ENCODE results near the gene EFR3B. TPM values are rescaled to one million over a fixed set of nuclear protein-coding genes. Genes with fewer than 3 reads are reported as not detected.
"Not testable (repeated sequence)": the region's sequence is repeated elsewhere in the genome, so short reads cannot be mapped to it uniquely, and the experiment has no call there.

EFR3B gene
- total RNA-seq, 1 donor from 2014 or later: 11.3 TPM

GRCh38 chr2:25000503-25001324 is 41.2 kb upstream of the EFR3B start:
- no peaks in the 10 kb centered on the region for H3K4me1 Mint-ChIP-seq (ENCODE audit: unreplicated experiment)
- H3K4me3 Mint-ChIP-seq (ENCODE audit: unreplicated experiment): no peak overlapping the region
- no peak for DNase-seq (ENCODE audit: low spot score)
- no peaks in the 10 kb centered on the region for H3K36me3 Mint-ChIP-seq (ENCODE audit: low read depth, unreplicated experiment)
- H3K9me3 Mint-ChIP-seq (ENCODE audit: unreplicated experiment): no peaks in the 10 kb centered on the region
- TF ChIP-seq CTCF (IDR thresholded peaks at IDR 0.05; ENCODE audit: unreplicated experiment): no peak
- no peak overlapping the region for H3K27ac Mint-ChIP-seq (ENCODE audit: unreplicated experiment)
- H3K27me3 Mint-ChIP-seq (ENCODE audit: unreplicated experiment): peaks cover 3% of the 10 kb centered on the region

GRCh38 chr2:25001325-25001637 is 40.6 kb upstream of the EFR3B start:
- peaks cover 3% of the 10 kb centered on the region for H3K27me3 Mint-ChIP-seq (ENCODE audit: unreplicated experiment)
- no peaks in the 10 kb centered on the region for H3K36me3 Mint-ChIP-seq (ENCODE audit: low read depth, unreplicated experiment)

GRCh38 chr2:25002066-25002465 is 39.8 kb upstream of the EFR3B start:
- Mint-ChIP-seq H3K27ac (ENCODE audit: unreplicated experiment) (no peak overlapping the region), H3K4me1 (ENCODE audit: unreplicated experiment) (no peaks in the 10 kb centered on the region), H3K36me3 (ENCODE audit: low read depth, unreplicated experiment) (no peaks in the 10 kb centered on the region), H3K4me3 (ENCODE audit: unreplicated experiment) (no peak overlapping the region), H3K9me3 (ENCODE audit: unreplicated experiment) (no peaks in the 10 kb centered on the region), H3K27me3 (ENCODE audit: unreplicated experiment) (peaks cover 3% of the 10 kb centered on the region)
- TF ChIP-seq CTCF (IDR thresholded peaks at IDR 0.05; ENCODE audit: unreplicated experiment): no peak
- DNase-seq (ENCODE audit: low spot score): no peak

More at GRCh38 chr2:25001325-25001637, 40.6 kb upstream of the EFR3B start:
- DNase-seq (ENCODE audit: low spot score): no peak
- H3K4me3 Mint-ChIP-seq (ENCODE audit: unreplicated experiment): no peak overlapping the region
- H3K27ac Mint-ChIP-seq (ENCODE audit: unreplicated experiment): no peak overlapping the region
- H3K4me1 Mint-ChIP-seq (ENCODE audit: unreplicated experiment): no peaks in the 10 kb centered on the region
- no peaks in the 10 kb centered on the region for H3K9me3 Mint-ChIP-seq (ENCODE audit: unreplicated experiment)
- no peak for TF ChIP-seq CTCF (IDR thresholded peaks at IDR 0.05; ENCODE audit: unreplicated experiment)

- Mint-ChIP-seq H3K36me3 (ENCODE audit: low read depth, unreplicated experiment) (no peaks in the 10 kb centered on the region), H3K27ac (ENCODE audit: unreplicated experiment) (no peak overlapping the region), H3K9me3 (ENCODE audit: unreplicated experiment) (no peaks in the 10 kb centered on the region), H3K4me1 (ENCODE audit: unreplicated experiment) (no peaks in the 10 kb centered on the region), H3K4me3 (ENCODE audit: unreplicated experiment) (no peak overlapping the region), H3K27me3 (ENCODE audit: unreplicated experiment) (peaks cover 5% of the 10 kb centered on the region)
- TF ChIP-seq CTCF (IDR thresholded peaks at IDR 0.05; ENCODE audit: unreplicated experiment): no peak
- DNase-seq (ENCODE audit: low spot score): no peak
These were observed 31.9 kb upstream of the EFR3B start for GRCh38 chr2:25009954-25010353.

- not testable (repeated sequence) for H3K27me3 Mint-ChIP-seq (ENCODE audit: unreplicated experiment); H3K4me3 Mint-ChIP-seq (ENCODE audit: unreplicated experiment); H3K36me3 Mint-ChIP-seq (ENCODE audit: low read depth, unreplicated experiment); H3K4me1 Mint-ChIP-seq (ENCODE audit: unreplicated experiment); DNase-seq (ENCODE audit: low spot score); H3K27ac Mint-ChIP-seq (ENCODE audit: unreplicated experiment); H3K9me3 Mint-ChIP-seq (ENCODE audit: unreplicated experiment)
These were observed 30.5 kb upstream of the EFR3B start for GRCh38 chr2:25011342-25011741.

All from endothelial cell (in vitro differentiated cells).